Measurements from ENCODE around the gene TMCC3. TPM values are rescaled to one million over a fixed set of nuclear protein-coding genes. Genes with fewer than 3 reads are reported as not detected.

TMCC3 gene
- total and polyA plus RNA-seq, 2 experiments from 2014 or later: 1.4 to 3.6 TPM

DNA sequence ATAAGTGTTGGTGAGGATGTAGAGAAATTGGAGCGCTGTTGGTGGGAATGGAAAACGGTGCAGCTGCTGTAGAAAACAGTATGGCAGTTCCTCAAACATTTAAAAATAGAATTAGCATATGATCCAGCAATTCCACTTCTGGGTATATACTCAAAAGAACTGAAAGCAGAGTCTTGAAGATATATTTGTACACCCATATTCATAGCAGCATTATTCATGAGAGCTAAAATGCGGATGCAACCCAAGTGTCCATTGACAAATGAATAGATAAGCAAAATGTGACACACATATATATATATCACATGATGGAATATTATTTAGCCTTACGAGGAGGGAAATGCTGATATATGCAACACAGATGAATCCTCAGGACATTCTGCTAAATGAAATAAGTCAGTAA, 106.0 kb downstream of the TMCC3 start (continued):
- TF ChIP-seq, protein P1, sequence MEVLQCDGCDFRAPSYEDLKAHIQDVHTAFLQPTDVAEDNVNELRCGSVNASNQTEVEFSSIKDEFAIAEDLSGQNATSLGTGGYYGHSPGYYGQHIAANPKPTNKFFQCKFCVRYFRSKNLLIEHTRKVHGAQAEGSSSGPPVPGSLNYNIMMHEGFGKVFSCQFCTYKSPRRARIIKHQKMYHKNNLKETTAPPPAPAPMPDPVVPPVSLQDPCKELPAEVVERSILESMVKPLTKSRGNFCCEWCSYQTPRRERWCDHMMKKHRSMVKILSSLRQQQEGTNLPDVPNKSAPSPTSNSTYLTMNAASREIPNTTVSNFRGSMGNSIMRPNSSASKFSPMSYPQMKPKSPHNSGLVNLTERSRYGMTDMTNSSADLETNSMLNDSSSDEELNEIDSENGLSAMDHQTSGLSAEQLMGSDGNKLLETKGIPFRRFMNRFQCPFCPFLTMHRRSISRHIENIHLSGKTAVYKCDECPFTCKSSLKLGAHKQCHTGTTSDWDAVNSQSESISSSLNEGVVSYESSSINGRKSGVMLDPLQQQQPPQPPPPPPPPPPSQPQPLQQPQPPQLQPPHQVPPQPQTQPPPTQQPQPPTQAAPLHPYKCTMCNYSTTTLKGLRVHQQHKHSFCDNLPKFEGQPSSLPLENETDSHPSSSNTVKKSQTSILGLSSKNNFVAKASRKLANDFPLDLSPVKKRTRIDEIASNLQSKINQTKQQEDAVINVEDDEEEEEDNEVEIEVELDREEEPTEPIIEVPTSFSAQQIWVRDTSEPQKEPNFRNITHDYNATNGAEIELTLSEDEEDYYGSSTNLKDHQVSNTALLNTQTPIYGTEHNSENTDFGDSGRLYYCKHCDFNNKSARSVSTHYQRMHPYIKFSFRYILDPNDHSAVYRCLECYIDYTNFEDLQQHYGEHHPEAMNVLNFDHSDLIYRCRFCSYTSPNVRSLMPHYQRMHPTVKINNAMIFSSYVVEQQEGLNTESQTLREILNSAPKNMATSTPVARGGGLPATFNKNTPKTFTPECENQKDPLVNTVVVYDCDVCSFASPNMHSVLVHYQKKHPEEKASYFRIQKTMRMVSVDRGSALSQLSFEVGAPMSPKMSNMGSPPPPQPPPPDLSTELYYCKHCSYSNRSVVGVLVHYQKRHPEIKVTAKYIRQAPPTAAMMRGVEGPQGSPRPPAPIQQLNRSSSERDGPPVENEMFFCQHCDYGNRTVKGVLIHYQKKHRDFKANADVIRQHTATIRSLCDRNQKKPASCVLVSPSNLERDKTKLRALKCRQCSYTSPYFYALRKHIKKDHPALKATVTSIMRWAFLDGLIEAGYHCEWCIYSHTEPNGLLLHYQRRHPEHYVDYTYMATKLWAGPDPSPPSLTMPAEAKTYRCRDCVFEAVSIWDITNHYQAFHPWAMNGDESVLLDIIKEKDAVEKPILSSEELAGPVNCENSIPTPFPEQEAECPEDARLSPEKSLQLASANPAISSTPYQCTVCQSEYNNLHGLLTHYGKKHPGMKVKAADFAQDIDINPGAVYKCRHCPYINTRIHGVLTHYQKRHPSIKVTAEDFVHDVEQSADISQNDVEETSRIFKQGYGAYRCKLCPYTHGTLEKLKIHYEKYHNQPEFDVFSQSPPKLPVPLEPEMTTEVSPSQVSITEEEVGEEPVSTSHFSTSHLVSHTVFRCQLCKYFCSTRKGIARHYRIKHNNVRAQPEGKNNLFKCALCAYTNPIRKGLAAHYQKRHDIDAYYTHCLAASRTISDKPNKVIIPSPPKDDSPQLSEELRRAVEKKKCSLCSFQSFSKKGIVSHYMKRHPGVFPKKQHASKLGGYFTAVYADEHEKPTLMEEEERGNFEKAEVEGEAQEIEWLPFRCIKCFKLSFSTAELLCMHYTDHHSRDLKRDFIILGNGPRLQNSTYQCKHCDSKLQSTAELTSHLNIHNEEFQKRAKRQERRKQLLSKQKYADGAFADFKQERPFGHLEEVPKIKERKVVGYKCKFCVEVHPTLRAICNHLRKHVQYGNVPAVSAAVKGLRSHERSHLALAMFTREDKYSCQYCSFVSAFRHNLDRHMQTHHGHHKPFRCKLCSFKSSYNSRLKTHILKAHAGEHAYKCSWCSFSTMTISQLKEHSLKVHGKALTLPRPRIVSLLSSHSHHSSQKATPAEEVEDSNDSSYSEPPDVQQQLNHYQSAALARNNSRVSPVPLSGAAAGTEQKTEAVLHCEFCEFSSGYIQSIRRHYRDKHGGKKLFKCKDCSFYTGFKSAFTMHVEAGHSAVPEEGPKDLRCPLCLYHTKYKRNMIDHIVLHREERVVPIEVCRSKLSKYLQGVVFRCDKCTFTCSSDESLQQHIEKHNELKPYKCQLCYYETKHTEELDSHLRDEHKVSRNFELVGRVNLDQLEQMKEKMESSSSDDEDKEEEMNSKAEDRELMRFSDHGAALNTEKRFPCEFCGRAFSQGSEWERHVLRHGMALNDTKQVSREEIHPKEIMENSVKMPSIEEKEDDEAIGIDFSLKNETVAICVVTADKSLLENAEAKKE (CRISPR knock-in tag; IDR thresholded peaks at IDR 0.05): no peak
- TF ChIP-seq, protein P2, sequence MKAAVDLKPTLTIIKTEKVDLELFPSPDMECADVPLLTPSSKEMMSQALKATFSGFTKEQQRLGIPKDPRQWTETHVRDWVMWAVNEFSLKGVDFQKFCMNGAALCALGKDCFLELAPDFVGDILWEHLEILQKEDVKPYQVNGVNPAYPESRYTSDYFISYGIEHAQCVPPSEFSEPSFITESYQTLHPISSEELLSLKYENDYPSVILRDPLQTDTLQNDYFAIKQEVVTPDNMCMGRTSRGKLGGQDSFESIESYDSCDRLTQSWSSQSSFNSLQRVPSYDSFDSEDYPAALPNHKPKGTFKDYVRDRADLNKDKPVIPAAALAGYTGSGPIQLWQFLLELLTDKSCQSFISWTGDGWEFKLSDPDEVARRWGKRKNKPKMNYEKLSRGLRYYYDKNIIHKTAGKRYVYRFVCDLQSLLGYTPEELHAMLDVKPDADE (IDR thresholded peaks at IDR 0.05): no peak
- TF ChIP-seq POLR2AphosphoS5 (IDR thresholded peaks at IDR 0.05; ENCODE audit: low read depth) (no peak), NANOG (IDR thresholded peaks at IDR 0.05; ENCODE audit: borderline replicate concordance) (no peak), ZNF331 (CRISPR knock-in tag; IDR thresholded peaks at IDR 0.05; ENCODE audit: low read depth) (no peak), ZNF114 (CRISPR knock-in tag; IDR thresholded peaks at IDR 0.05) (no peak)

DNA sequence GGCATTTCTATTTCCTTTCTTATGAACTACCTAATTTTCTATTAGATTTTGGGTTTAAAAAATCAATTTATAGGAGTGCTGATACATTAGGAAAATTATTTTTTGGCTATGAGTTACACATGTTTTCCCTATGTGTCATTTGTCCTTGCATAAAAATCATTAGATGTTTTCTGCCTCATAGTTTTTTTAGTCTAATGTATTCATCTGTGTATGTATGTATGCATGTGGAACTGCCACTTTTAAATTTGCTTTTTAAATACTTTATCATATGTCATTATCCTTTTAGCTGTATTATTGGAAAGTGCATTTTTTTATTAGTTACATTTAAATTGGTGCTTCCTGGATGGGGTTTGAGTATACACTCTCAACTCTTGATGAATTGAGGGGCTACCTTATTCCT, 112.0 kb downstream of the TMCC3 start:
- Mint-ChIP-seq H3K9me3 (no peaks in the 10 kb centered on the region), H3K36me3 (ENCODE audit: low read depth) (no peaks in the 10 kb centered on the region), H3K4me3 (no peak overlapping the region), H3K27me3 (ENCODE audit: insufficient read depth, low read depth, poor library complexity) (peaks cover 7% of the 10 kb centered on the region), H3K4me1 (peaks cover 8% of the 10 kb centered on the region; the same call in 1 of the 3 replicates), H3K27ac (no peak overlapping the region)
- Histone ChIP-seq H4K20me1 (replicated peaks; ENCODE audit: insufficient read depth) (no peaks in the 10 kb centered on the region), H3K27me3 (ENCODE audit: insufficient read depth) (no peaks in the 10 kb centered on the region), H2AFZ (no peak overlapping the region), H3F3A (replicated peaks; ENCODE audit: low read depth) (no peaks in the 10 kb centered on the region), H3K4me3 (no peak overlapping the region), H3K4me1 (ENCODE audit: insufficient read depth) (no peaks in the 10 kb centered on the region), H3K36me3 (ENCODE audit: insufficient read depth) (no peaks in the 10 kb centered on the region), H3K9me2 (ENCODE audit: insufficient read depth) (no peaks in the 10 kb centered on the region), H3K27ac (ENCODE audit: low read depth) (no peak overlapping the region), H3K4me2 (no peak overlapping the region), H3K79me2 (replicated peaks; ENCODE audit: insufficient read depth) (no peaks in the 10 kb centered on the region)
- ATAC-seq (no peak), DNase-seq (ENCODE audit: low spot score) (no peak)
- no peak for TF ChIP-seq EZH2phosphoT487 (IDR thresholded peaks at IDR 0.05; ENCODE audit: unreplicated experiment)
- TF ChIP-seq EZH2 (IDR thresholded peaks at IDR 0.05; ENCODE audit: low read depth, unreplicated experiment): no peak
- no peak for TF ChIP-seq ZNF114 (CRISPR knock-in tag; IDR thresholded peaks at IDR 0.05)
- TF ChIP-seq, protein P2 (IDR thresholded peaks at IDR 0.05): no peak

Measured in GM23338 (cell line).